PFSK-1 (cell line): Measurements from ENCODE around the gene USP11.
A peak's percentile ranks its signal among the peaks of the same experiment; 100 is the strongest.

Experiments used
- FOXP2 ChIP-seq: optimal IDR thresholded peaks from 2 replicates; pipeline ENCODE3; 2011; ENCODE audit warnings: borderline replicate concordance, control low read depth, inconsistent platforms; ENCODE audit not compliant: insufficient read depth; ENCODE audit errors: extremely low read length, extremely low read depth
- POLR2AphosphoS5 ChIP-seq: IDR thresholded peaks from 2 replicates; pipeline ENCODE4 v1.6.1; 2012; ENCODE audit warnings: low read depth, mild to moderate bottlenecking, control low read depth, low read length, moderate library complexity
- SIN3A ChIP-seq: IDR thresholded peaks from 2 replicates; pipeline ENCODE4 v1.6.1; 2012; ENCODE audit warnings: mild to moderate bottlenecking, low read length, moderate library complexity, borderline replicate concordance; ENCODE audit not compliant: insufficient read depth
- TAF1 ChIP-seq: IDR thresholded peaks from 2 replicates; pipeline ENCODE4 v1.6.1; 2012; ENCODE audit warnings: low read length, control low read depth, borderline replicate concordance; ENCODE audit not compliant: insufficient read depth
- TF ChIP-seq, protein P1 (sequence below), 2 experiments: IDR thresholded peaks; 2 replicates each; pipeline versions ENCODE4 v1.6.1 to v1.8.0; 2011 to 2012; ENCODE audit warnings: low read depth in 2 of 2, low read length in 2 of 2, control low read depth in 1 of 2, inconsistent platforms in 1 of 2, mild to moderate bottlenecking in 1 of 2, moderate library complexity in 1 of 2; ENCODE audit not compliant: insufficient read depth in 1 of 2

USP11 gene

DNA sequence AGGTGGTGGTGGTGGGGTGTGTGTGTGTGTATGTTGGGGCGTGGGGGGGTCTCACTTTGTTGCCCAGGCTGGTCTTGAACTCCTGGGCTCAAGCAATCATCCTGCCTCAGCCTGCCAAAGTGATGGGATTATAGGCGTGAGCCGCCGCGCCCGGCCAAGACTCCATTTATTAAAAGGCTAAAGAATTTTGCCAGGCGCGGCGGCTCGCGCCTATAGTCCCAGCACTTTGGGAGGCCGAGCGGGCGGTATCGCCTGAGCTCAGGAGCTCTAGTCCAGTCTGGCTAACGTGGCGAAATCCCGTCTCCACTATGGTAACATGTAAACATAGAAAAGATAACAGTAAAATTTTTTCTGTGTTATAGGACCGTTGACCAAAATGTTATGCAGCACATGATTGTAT lies 42.9 kb upstream of the USP11 start:
- TF ChIP-seq POLR2AphosphoS5: no peak
- TF ChIP-seq, protein P1, sequence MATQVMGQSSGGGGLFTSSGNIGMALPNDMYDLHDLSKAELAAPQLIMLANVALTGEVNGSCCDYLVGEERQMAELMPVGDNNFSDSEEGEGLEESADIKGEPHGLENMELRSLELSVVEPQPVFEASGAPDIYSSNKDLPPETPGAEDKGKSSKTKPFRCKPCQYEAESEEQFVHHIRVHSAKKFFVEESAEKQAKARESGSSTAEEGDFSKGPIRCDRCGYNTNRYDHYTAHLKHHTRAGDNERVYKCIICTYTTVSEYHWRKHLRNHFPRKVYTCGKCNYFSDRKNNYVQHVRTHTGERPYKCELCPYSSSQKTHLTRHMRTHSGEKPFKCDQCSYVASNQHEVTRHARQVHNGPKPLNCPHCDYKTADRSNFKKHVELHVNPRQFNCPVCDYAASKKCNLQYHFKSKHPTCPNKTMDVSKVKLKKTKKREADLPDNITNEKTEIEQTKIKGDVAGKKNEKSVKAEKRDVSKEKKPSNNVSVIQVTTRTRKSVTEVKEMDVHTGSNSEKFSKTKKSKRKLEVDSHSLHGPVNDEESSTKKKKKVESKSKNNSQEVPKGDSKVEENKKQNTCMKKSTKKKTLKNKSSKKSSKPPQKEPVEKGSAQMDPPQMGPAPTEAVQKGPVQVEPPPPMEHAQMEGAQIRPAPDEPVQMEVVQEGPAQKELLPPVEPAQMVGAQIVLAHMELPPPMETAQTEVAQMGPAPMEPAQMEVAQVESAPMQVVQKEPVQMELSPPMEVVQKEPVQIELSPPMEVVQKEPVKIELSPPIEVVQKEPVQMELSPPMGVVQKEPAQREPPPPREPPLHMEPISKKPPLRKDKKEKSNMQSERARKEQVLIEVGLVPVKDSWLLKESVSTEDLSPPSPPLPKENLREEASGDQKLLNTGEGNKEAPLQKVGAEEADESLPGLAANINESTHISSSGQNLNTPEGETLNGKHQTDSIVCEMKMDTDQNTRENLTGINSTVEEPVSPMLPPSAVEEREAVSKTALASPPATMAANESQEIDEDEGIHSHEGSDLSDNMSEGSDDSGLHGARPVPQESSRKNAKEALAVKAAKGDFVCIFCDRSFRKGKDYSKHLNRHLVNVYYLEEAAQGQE (IDR thresholded peaks at IDR 0.05; ENCODE audit: insufficient read depth in 1 of 2, low read depth in 2 of 2, low read length in 2 of 2): no peak

DNA sequence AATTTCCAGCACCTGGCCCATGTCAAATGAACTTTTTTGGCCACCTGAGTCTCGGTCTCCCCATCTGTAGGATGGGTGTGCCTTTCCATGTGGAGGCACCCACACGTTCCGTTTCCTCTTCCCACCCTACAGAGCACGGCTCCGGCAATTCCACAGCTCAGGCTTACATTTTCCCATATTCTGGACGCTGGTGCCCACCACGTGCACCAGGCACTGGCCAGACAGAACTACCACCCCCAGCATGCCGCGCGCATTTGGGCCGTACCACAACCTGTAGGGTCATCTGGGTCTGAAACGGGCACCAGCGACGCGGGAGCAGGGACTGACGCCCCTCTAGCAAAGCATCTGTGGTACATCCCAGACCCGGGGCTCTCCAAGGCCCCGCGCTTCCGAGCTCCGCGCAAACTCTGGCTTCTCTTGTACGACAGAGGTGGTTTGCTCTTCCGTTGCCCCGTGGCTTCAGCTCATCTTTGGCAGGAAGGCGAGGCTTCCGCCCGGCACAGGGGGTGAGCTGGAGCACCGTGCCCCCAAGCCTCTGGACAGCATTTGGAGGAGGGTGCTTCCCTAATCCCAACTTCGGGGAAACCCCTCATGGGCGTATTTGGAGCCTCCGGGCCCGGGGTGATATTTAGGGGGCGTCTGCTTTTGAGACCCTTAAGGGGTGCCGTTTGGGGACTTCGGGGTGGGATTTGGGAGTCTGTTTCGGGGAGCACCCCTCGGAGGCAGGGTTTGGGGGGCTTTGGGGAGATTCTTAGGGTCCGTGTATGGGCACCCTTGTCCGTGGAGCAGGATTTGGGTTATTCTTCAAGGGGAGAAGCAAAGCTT lies 42.2 kb upstream of the USP11 start:
- TF ChIP-seq SIN3A (0 out of 2 replicates have a peak, but pooled peaks have one; percentile 36), FOXP2 (no peak), POLR2AphosphoS5 (peak; percentile 92), TAF1 (peak; percentile 93)
- TF ChIP-seq, protein P1 (IDR thresholded peaks at IDR 0.05; ENCODE audit: insufficient read depth in 1 of 2, low read depth in 2 of 2, low read length in 2 of 2): 0 out of 4 replicates have a peak, but pooled peaks of 1 of the 2 experiments have one; percentile 38

DNA sequence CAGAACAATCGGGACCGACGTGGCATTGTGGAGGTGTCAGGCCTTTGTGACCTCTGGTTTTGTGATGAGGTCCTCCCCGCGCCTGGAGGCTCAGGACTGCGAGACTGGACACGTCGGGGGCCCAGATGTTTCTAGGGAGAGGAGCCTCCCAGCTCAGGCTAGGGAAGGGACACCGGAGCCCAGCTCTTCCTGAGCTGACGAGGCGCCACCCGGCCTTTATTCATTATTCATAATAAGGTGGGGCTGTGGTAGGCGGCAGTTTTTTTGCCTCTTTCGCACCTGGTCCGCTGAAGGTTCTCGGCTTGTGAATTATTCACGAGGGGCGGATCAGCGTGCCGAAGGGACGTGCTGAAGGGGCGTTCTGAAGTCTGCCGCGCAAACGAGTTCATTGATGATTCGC lies 41.5 kb upstream of the USP11 start:
- no peak for TF ChIP-seq POLR2AphosphoS5
- TF ChIP-seq, protein P1 (IDR thresholded peaks at IDR 0.05; ENCODE audit: insufficient read depth in 1 of 2, low read depth in 2 of 2, low read length in 2 of 2): no peak
- TF ChIP-seq FOXP2: no peak
- no peak for TF ChIP-seq TAF1
- no peak for TF ChIP-seq SIN3A

DNA sequence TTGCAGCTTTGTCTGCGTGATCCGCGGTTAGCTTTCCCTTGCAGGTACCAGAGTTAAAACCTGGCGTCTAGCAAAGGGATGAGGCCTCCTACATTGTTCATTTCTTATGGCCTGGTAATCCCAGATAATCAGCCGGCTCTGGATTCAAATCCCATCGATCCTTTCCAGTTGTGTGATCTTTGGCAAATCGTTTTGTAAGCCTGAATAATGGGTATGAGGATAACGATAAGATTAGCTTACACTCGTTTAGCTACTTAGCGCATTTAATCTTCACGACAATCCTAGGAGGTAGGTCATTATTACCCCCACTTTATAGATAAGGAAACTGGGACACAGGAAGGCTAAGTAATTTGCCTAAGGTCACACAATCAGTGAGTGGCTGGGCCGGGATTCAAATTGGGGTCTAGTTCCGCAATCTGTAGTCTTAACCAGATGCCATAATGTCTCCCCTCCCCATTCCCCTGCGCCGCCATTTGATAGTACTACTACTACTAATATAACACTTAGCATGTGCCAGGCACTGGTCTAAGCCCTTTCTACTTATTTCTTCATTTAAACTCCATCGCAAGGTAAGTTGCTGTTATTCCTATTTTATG lies 40.9 kb upstream of the USP11 start:
- TF ChIP-seq, protein P1 (IDR thresholded peaks at IDR 0.05; ENCODE audit: insufficient read depth in 1 of 2, low read depth in 2 of 2, low read length in 2 of 2): no peak
- no peak for TF ChIP-seq TAF1
- no peak for TF ChIP-seq POLR2AphosphoS5
- no peak for TF ChIP-seq FOXP2
- TF ChIP-seq SIN3A: no peak
